Raji (cell line): ENCODE results near the gene GPR39.

ENCODE experiments used
- POLR2A ChIP-seq: IDR thresholded peaks from 2 replicates; pipeline ENCODE4 v1.6.1; 2011; ENCODE audit warnings: low read depth, low read length, control low read depth; ENCODE audit not compliant: insufficient read depth

Gene GPR39

GRCh38 chr2:132584976-132585817 is 168.6 kb downstream of the GPR39 start:
- TF ChIP-seq POLR2A: no peak

GRCh38 chr2:132586101-132586511 is 169.5 kb downstream of the GPR39 start:
- TF ChIP-seq POLR2A: no peak

GRCh38 chr2:132586835-132587234 is 170.2 kb downstream of the GPR39 start:
- TF ChIP-seq POLR2A: no peak

- no peak for TF ChIP-seq POLR2A
These were observed 172.0 kb downstream of the GPR39 start for GRCh38 chr2:132588576-132588975.

- no peak for TF ChIP-seq POLR2A
These were observed 172.7 kb downstream of the GPR39 start for GRCh38 chr2:132589111-132589830.

- no peak for TF ChIP-seq POLR2A
These were observed 173.4 kb downstream of the GPR39 start for GRCh38 chr2:132589966-132590365.

GRCh38 chr2:132593171-132593570 is 176.6 kb downstream of the GPR39 start:
- TF ChIP-seq POLR2A: no peak

GRCh38 chr2:132595186-132595585 is 178.6 kb downstream of the GPR39 start:
- no peak for TF ChIP-seq POLR2A

GRCh38 chr2:132595693-132596092 is 179.1 kb downstream of the GPR39 start:
- TF ChIP-seq POLR2A: no peak

- TF ChIP-seq POLR2A: no peak
These were observed 180.6 kb downstream of the GPR39 start for GRCh38 chr2:132597166-132597565.

GRCh38 chr2:132597831-132598230 is 181.2 kb downstream of the GPR39 start:
- no peak for TF ChIP-seq POLR2A

GRCh38 chr2:132598536-132598935 is 181.9 kb downstream of the GPR39 start:
- no peak for TF ChIP-seq POLR2A

GRCh38 chr2:132599556-132599955 is 183.0 kb downstream of the GPR39 start:
- TF ChIP-seq POLR2A: no peak

GRCh38 chr2:132604561-132604960 is 188.0 kb downstream of the GPR39 start:
- TF ChIP-seq POLR2A: no peak

- TF ChIP-seq POLR2A: no peak
These were observed 188.9 kb downstream of the GPR39 start for GRCh38 chr2:132605236-132606180.
